Adrenal gland (tissue), 12 donors: Measurements from ENCODE around the gene DNALI1. TPM values are rescaled to one million over a fixed set of nuclear protein-coding genes. Genes with fewer than 3 reads are reported as not detected.

Source experiments
- DNase-seq, 7 donors: peaks; one replicate each; pipeline ENCODE4 v3.0.0-alpha.2; 2019 to 2020
- H3K27ac ChIP-seq, 5 donors: fragments of 200-600 bp; sonication (generic) in 4 of 5; 1 replicate in 3 of 5; 2 replicates in 2 of 5; pipeline versions ENCODE4 v1.5.1 to v1.8.0; 2016 to 2020; ENCODE audit warnings: mild to moderate bottlenecking in 1 of 5
- H3K27me3 ChIP-seq: fragments of 200-600 bp; 2 replicates; pipeline ENCODE4 v1.8.0; 2021
- H3K36me3 ChIP-seq, 2 donors: fragments of 200-600 bp; replicated peaks in 1 of 2; 1 replicate in 1 of 2; 2 replicates in 1 of 2; pipeline versions ENCODE4 v1.5.1 to v1.8.0; 2018 to 2022
- H3K4me1 ChIP-seq, 2 donors: fragments of 200-600 bp; replicated peaks in 1 of 2; 1 replicate in 1 of 2; 2 replicates in 1 of 2; pipeline versions ENCODE4 v1.5.1 to v1.8.0; 2018 to 2021
- H3K4me3 ChIP-seq, 4 donors: fragments of 200-600 bp; sonication (generic) in 3 of 4; one replicate each; pipeline ENCODE4 v1.5.1; 2016 to 2018
- H3K9me3 ChIP-seq, 3 donors: fragments of 200-600 bp; sonication (generic) in 1 of 3; replicated peaks in 1 of 3; 1 replicate in 2 of 3; 2 replicates in 1 of 3; pipeline versions ENCODE4 v1.5.1 to v1.8.0; 2016 to 2021
- CTCF ChIP-seq, 6 experiments: fragments of 450-650 bp in 4 of 6; fragments of 200-600 bp in 2 of 6; sonication (generic) in 1 of 6; IDR thresholded peaks; 1 replicate in 5 of 6; 2 replicates in 1 of 6; pipeline versions ENCODE4 v1.5.1 to v1.8.0; 2016 to 2021; ENCODE audit warnings: antibody characterized with exemption in 6 of 6, mild to moderate bottlenecking in 2 of 6, moderate library complexity in 1 of 6
- POLR2A ChIP-seq, 2 donors: fragments of 450-650 bp; IDR thresholded peaks; one replicate each; pipeline ENCODE4 v1.6.1; 2017; ENCODE audit warnings: antibody characterized with exemption in 2 of 2, mild to moderate bottlenecking in 2 of 2, moderate library complexity in 1 of 2
- WGBS, 4 donors: extraction: QIAGEN DNeasy Blood & Tissue Kit in 2 of 4; methylation state at CpG; one replicate each; pipeline versions ENCODE4 v1.1.5 to v1.1.7; 2013 to 2017; 5-methylcytosine and 5-hydroxymethylcytosine counted together
- intact Hi-C, 2 donors: fragments of 100-400 bp; cut with DNase I; formaldehyde crosslinking; loops; one replicate each; pipeline versions ENCODE4 v1.14.1 to v1.15.0; 2022 to 2023
- polyA plus RNA-seq, 3 donors: library from polyadenylated mRNA; stranded (reverse); fragments of 200-250 nt in 2 of 3; fragments of 350-450 nt in 1 of 3; fragmentation: Illumina TruSeq in 1 of 3; extraction: RNeasy Lipid Tissue Mini Kit (QIAGEN cat#74804) in 1 of 3; gene quantifications; one replicate each; pipeline ENCODE4 v1.2.3, GENCODE V29; 2013 to 2014
- total RNA-seq, 9 donors: library from RNA; depleted of rRNA in 4 of 9; stranded (reverse); fragments of >200 nt in 4 of 9; fragments of 120-200 nt in 1 of 9; fragmentation: NEBNext Ultra II Directional in 1 of 9; extraction: Animal tissue kit (Norgen Biotek cat#: 25700) in 1 of 9; gene quantifications; one replicate each; pipeline versions ENCODE4 v1.1.0 to v1.2.4, GENCODE V29; 2013 to 2023
- donor health status: healthy with polysubstance abuse.
- donor health status: Bipolar disorder and iron deficiency.
- donor health status: DM: yes; HTN: yes; CAD: no.
- donor health status: DM: no; HTN: no; CAD: no.
- donor health status: DM: no; HTN: no; CAD: no.
- donor health status: DM: yes; HTN: yes; CAD: no.

The DNALI1 gene
- total and polyA plus RNA-seq, 12 donors: 6.1 to 41.6 (median 15.7) TPM

- Histone ChIP-seq H3K4me1 (peaks cover 23 to 30% of the 10 kb centered on the region in 2 donors), H3K4me3 (peak overlapping the region; percentile 62 to 99 (median 91)), H3K9me3 (no peaks in the 10 kb centered on the region), H3K27me3 (no peaks in the 10 kb centered on the region), H3K27ac (peak overlapping the region in 4 of 5 donors; percentile 73 to 97 (median 82)), H3K36me3 (peaks cover 3 to 11% of the 10 kb centered on the region in 2 donors)
- TF ChIP-seq CTCF (IDR thresholded peaks at IDR 0.05): no peak
- no peak for TF ChIP-seq POLR2A (IDR thresholded peaks at IDR 0.05)
- intact Hi-C loops: no loop called here
- WGBS, 4 donors: 3 to 13% (median 3%) methylated on average over 7 to 11 of the region's 11 CpGs
- DNase-seq: no peak
Observed at GRCh38 chr1:37553598-37553926, 3.2 kb upstream of the DNALI1 start.

DNA sequence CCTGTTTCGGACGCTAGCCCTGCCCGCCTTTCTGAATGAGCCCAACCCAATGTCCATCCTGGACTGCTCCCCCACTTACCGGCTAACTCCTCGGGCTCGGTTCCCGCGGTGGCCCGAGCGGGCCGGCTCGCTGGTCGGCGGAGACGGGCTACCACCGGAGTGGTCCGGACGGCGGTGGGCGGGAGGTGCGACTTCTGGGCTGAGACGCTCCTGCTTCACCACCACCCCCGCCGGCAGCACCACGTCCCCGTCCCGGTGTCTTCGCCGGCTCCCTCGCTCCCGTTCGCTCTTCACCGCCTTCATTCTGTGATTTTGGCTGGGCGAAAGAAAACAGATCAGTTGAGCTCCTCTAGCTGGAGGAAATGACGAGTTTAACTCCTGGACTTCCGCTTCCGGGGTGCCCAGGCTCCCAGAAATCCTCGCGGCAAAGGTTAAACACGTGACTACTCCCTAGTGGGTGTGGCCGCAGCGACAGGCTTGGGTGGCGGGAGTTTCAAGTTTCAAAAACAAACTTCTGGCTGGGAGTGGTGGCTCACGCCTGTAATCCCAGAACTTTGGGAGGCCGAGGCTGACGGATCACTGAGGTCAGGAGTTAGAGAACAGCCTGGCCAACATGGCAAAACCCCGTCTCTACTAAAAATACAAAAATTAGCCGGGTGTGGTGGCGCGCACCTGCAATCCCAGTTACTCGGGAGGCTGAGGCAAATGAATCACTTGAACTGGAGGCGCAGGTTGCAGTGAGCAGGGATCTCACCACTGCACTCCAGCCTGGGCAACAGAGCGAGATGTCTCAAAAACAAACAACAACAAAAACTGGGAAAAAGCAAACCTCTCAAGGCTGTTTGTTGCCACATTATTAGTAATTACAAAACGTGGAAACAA lies 2.6 kb upstream of the DNALI1 start, which contains the start of gene SNIP1:
SNIP1 (minus strand) TSS at position 367 of the 882 bp plus-strand sequence; CDS start at position 303, 64 bp downstream.
- Histone ChIP-seq H3K9me3 (no peaks in the 10 kb centered on the region), H3K36me3 (peaks cover 3 to 9% of the 10 kb centered on the region in 2 donors), H3K27me3 (no peaks in the 10 kb centered on the region), H3K4me1 (peaks cover 23 to 30% of the 10 kb centered on the region in 2 donors), H3K4me3 (peak within 1 kb of the TSS; percentile 62 to 99 (median 91)), H3K27ac (peak within 1 kb of the TSS; percentile 71 to 97 (median 80))
- WGBS, 4 donors: 13 to 33% (median 15%) methylated on average over 22 to 54 of the region's 54 CpGs
- DNase-seq: peak; percentile 93 to 98 (median 95)
- intact Hi-C loops: no loop called here
- TF ChIP-seq CTCF (IDR thresholded peaks at IDR 0.05) (peak in 1 of 6 experiments; percentile 2), POLR2A (IDR thresholded peaks at IDR 0.05) (peak; percentile 35 to 84)

DNA sequence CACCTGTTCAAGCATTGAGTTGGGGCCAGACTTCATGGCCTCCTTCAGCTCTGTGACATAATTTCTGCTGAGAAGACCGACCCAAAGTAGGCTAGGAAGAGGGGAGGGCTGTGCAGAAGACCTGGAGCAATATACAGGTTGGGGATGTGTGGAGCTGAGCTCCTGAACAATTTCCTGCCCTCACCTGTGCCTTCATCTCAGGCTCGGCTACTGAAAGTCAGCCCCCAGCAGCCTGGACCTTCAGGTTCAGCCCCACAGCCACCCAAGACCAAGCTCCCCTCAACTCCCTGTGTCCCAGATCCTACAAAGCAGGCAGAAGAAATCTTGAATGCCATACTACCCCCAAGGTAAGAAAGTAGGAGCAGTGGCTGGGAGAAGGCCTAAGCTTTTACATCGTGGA lies 662 bp downstream of the DNALI1 start:
- intact Hi-C loops: no loop called here
- Histone ChIP-seq H3K4me1 (peaks cover 23 to 25% of the 10 kb centered on the region in 2 donors), H3K36me3 (peaks cover 0 to 5% of the 10 kb centered on the region in 2 donors)

More for the DNA sequence above, 662 bp downstream of the DNALI1 start:
- Histone ChIP-seq H3K9me3 (no peaks in the 10 kb centered on the region), H3K27ac (peak overlapping the region in 2 of 5 donors; percentile 44 to 52), H3K4me3 (peak overlapping the region in 1 of 4 donors; percentile 53), H3K27me3 (no peaks in the 10 kb centered on the region)
- TF ChIP-seq POLR2A (IDR thresholded peaks at IDR 0.05) (no peak), CTCF (IDR thresholded peaks at IDR 0.05) (no peak)
- DNase-seq: no peak
- 71 to 91% (median 87%) methylated on average over 3 of the region's 3 CpGs for WGBS, 4 donors
